ENCODE measurements around the gene ENAH. TPM values are rescaled to one million over a fixed set of nuclear protein-coding genes. Genes with fewer than 3 reads are reported as not detected.

Gene ENAH
- total and polyA plus RNA-seq, 12 donors = 12.4 to 201 (median 99.8) TPM

DNA sequence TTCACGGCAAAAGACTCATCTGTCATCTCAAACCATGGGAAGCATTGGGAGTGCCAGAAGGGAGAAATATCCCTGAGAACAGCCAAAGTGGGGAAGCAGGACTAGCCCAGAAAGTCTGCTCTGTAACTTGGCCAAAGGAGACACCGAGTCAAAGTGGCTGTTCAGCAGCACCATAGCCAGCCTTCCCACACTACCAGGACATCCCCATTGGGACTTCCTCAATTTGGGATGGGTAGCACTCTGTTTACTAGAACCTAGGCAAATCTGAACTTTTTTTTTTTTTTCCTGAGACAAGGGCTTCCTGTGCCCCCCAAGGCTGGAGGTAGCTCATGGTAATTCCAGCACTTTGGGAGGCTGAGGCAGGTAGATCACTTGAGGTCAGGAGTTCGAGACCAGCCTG lies 93.0 kb downstream of the ENAH start:
- DNase-seq (no peak), ATAC-seq (no peak)
- Histone ChIP-seq H3K36me3 (peaks cover 0 to 38% (median 0%) of the 10 kb centered on the region in 9 donors), H3K4me1 (peaks cover 0 to 8% (median 0%) of the 10 kb centered on the region in 9 donors), H3K4me3 (no peak overlapping the region), H3K27me3 (no peaks in the 10 kb centered on the region), H3K9me3 (peaks cover 0 to 17% (median 6%) of the 10 kb centered on the region in 11 donors), H3K27ac (no peak overlapping the region)
- TF ChIP-seq, protein P1, sequence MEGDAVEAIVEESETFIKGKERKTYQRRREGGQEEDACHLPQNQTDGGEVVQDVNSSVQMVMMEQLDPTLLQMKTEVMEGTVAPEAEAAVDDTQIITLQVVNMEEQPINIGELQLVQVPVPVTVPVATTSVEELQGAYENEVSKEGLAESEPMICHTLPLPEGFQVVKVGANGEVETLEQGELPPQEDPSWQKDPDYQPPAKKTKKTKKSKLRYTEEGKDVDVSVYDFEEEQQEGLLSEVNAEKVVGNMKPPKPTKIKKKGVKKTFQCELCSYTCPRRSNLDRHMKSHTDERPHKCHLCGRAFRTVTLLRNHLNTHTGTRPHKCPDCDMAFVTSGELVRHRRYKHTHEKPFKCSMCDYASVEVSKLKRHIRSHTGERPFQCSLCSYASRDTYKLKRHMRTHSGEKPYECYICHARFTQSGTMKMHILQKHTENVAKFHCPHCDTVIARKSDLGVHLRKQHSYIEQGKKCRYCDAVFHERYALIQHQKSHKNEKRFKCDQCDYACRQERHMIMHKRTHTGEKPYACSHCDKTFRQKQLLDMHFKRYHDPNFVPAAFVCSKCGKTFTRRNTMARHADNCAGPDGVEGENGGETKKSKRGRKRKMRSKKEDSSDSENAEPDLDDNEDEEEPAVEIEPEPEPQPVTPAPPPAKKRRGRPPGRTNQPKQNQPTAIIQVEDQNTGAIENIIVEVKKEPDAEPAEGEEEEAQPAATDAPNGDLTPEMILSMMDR (IDR thresholded peaks at IDR 0.05) = no peak
- intact Hi-C loops (cut with DNase I) = loop anchor here in 9 of 10 donors (5.0 to 10.0 kb wide), 4 partner anchors 92 to 215 kb away; partner anchors contain the start of genes ENAH (in 5 of the 9) and SRP9 (in 2 of the 9)
- 97 to 99% methylated on average over 3 of the region's 3 CpGs for WGBS, 2 donors

DNA sequence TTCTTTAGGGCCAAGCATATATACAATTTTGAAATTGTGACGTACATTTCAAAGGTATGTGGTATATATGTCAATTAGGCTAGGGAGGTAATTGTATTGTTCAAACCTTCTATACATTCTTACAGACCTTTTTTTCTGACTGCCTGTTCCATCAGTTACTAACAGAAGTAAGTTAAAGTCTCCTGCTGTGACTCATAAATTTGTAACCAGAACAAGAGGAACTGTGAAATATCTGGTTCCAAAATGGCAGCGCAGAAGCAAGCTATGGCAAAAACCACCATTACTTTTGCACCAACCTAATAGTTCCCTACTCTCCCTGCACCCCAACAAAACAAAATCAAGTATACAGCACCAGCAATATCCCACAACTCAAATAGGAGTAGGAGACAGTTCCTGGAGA lies 93.6 kb downstream of the ENAH start:
- Histone ChIP-seq H3K36me3 (peaks cover 0 to 42% (median 0%) of the 10 kb centered on the region in 9 donors), H3K27ac (no peak overlapping the region), H3K27me3 (no peaks in the 10 kb centered on the region), H3K4me1 (peaks cover 0 to 8% (median 0%) of the 10 kb centered on the region in 9 donors), H3K4me3 (no peak overlapping the region), H3K9me3 (peaks cover 0 to 17% (median 6%) of the 10 kb centered on the region in 11 donors)
- TF ChIP-seq, protein P1 (IDR thresholded peaks at IDR 0.05) = no peak
- ATAC-seq (no peak), DNase-seq (no peak)
- 99% methylated on average over 2 of the region's 2 CpGs for WGBS, 2 donors
- intact Hi-C loops (cut with DNase I) = loop anchor here in 7 of 10 donors (5.0 to 10.0 kb wide), 4 partner anchors 93 to 215 kb away; partner anchors contain the start of genes ENAH (in 4 of the 7) and SRP9 (in 2 of the 7)

GRCh38 chr1:225556694-225557093 lies 96.2 kb downstream of the ENAH start:
- intact Hi-C loops (cut with DNase I) = loop anchor here in 7 of 10 donors (5.0 to 10.0 kb wide), 4 partner anchors 96 to 218 kb away; partner anchors contain the start of genes ENAH (in 4 of the 7) and SRP9 (in 2 of the 7)
- no peak for ATAC-seq

DNA sequence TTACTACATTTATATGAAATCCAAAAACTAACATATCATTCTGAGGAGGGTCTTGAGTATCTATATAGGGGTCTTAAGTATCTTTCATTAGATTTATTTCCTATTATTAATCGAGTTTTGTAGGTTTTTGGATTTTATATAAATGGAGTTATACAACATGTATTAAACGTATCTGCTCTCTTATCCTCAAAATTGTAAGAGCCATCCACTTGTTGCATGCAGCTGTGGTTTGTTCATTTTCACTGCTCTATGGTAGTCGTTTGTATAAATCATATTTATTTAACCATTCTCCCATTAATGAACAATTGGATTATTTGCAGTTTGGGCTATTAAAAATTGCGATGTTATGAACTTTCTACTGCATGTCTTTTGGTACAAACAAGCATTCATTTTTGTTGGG lies 97.1 kb downstream of the ENAH start:
- TF ChIP-seq, protein P1 (IDR thresholded peaks at IDR 0.05) = no peak
- Histone ChIP-seq H3K9me3 (peaks cover 0 to 17% (median 6%) of the 10 kb centered on the region in 11 donors), H3K4me3 (no peak overlapping the region), H3K27me3 (no peaks in the 10 kb centered on the region), H3K27ac (no peak overlapping the region), H3K36me3 (peaks cover 0 to 23% (median 0%) of the 10 kb centered on the region in 9 donors), H3K4me1 (peaks cover 0 to 11% (median 5%) of the 10 kb centered on the region in 9 donors)
- WGBS, 2 donors = 92 to 93% methylated on average over 4 of the region's 4 CpGs
- DNase-seq (no peak), ATAC-seq (no peak)
- intact Hi-C loops (cut with DNase I) = loop anchor here in 8 of 10 donors (2.0 to 10.0 kb wide), 5 partner anchors 96 to 219 kb away; partner anchors contain the start of genes ENAH (in 4 of the 8) and SRP9 (in 2 of the 8)

More at GRCh38 chr1:225556694-225557093, 96.2 kb downstream of the ENAH start:
- WGBS, 2 donors = 95 to 100% methylated on average over 1 of the region's 1 CpG
- DNase-seq = no peak
- Histone ChIP-seq H3K36me3 (peaks cover 0 to 29% (median 0%) of the 10 kb centered on the region in 9 donors), H3K9me3 (peaks cover 0 to 17% (median 6%) of the 10 kb centered on the region in 11 donors), H3K4me1 (peaks cover 0 to 2% (median 0%) of the 10 kb centered on the region in 9 donors), H3K27ac (no peak overlapping the region), H3K4me3 (no peak overlapping the region), H3K27me3 (no peaks in the 10 kb centered on the region)
- TF ChIP-seq, protein P1 (IDR thresholded peaks at IDR 0.05) = no peak
